ENCODE data around the gene ASAH2B.
"Not testable (repeated sequence)": the region's sequence is repeated elsewhere in the genome, so short reads cannot be mapped to it uniquely, and the experiment has no call there.

DNA sequence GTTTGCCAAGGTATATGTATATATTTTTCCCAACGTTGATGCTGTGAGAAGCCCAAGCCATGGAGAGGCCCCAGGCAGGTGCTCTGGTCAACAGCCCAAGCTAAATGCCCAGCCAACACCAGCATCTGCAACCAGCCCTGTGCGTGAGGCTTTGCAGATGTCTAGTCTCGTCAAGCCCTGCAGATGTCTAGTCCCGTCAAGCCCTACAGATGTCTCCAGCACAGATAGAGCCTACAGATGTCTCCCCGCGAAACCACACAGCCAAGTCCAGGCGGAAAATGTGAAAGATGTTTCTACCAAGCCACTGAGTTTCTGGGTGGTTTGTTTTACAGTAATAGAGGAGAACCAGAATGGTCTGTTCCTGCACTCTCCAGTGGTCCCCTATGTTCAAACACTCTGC, 36.7 kb upstream of the ASAH2B start:
- TF ChIP-seq, protein P1, sequence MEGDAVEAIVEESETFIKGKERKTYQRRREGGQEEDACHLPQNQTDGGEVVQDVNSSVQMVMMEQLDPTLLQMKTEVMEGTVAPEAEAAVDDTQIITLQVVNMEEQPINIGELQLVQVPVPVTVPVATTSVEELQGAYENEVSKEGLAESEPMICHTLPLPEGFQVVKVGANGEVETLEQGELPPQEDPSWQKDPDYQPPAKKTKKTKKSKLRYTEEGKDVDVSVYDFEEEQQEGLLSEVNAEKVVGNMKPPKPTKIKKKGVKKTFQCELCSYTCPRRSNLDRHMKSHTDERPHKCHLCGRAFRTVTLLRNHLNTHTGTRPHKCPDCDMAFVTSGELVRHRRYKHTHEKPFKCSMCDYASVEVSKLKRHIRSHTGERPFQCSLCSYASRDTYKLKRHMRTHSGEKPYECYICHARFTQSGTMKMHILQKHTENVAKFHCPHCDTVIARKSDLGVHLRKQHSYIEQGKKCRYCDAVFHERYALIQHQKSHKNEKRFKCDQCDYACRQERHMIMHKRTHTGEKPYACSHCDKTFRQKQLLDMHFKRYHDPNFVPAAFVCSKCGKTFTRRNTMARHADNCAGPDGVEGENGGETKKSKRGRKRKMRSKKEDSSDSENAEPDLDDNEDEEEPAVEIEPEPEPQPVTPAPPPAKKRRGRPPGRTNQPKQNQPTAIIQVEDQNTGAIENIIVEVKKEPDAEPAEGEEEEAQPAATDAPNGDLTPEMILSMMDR (IDR thresholded peaks at IDR 0.05; ENCODE audit: borderline replicate concordance, extremely low read depth, low read length, poor library complexity, severe bottlenecking), result not testable (repeated sequence)
- not testable (repeated sequence) for TF ChIP-seq EZH2 (IDR thresholded peaks at IDR 0.05; ENCODE audit: borderline replicate concordance, low read depth, low read length, severe bottlenecking)

All from DND-41 (cell line).